Fibroblast of mammary gland (primary cell): ENCODE results near the gene USP2.

ENCODE experiments used
- DNase-seq: peaks from one replicate; pipeline ENCODE4 v3.0.0-alpha.2; 2010; ENCODE audit warnings: low read depth
- H3K4me3 ChIP-seq: 2 replicates; pipeline ENCODE4 v1.5.1; 2011; ENCODE audit warnings: low read depth, mild to moderate bottlenecking, low read length, moderate library complexity; ENCODE audit not compliant: control insufficient read depth
- TF ChIP-seq, protein P1 (sequence below): conservative IDR thresholded peaks from 2 replicates; pipeline ENCODE4 v1.5.1; 2011; ENCODE audit warnings: low read depth, low read length, inconsistent platforms; ENCODE audit not compliant: control insufficient read depth, insufficient read depth

The USP2 gene

DNA sequence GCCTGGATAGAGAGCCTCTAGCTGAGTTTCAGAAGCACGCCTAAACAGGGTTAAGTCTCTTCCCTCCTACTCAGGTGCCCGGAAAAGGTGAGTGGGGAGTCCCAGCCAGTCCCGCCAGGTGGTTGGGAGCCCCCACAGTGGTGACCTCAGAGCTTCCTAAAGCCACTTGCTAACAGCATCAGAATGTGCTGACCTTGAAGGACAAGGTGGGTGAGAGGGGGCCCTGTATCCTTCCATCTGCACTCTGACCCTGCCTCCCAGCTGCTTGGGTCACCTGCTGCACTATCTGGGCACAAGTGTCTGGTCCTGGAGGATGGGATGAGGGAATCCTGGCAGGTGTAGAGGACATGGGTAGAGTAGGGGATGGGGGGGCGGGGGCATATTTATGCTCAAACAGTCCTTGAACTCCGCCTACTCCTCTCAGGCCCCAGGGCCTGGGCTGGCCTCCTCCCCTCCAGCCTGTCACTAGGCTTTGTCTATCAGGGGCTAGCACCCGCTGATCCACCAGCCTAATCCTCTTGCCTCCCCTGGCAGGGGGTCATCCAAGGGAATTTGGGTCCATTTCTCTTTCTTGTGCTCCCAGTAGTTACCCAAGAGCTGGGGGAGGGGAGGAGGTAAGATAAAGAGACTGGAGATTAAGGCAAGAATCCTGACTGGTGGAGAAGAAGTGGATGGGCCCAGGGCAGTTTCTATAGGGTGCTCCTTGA lies 3.4 kb downstream of the USP2 start:
- H3K4me3 ChIP-seq: no peak overlapping the region
- TF ChIP-seq, protein P1, sequence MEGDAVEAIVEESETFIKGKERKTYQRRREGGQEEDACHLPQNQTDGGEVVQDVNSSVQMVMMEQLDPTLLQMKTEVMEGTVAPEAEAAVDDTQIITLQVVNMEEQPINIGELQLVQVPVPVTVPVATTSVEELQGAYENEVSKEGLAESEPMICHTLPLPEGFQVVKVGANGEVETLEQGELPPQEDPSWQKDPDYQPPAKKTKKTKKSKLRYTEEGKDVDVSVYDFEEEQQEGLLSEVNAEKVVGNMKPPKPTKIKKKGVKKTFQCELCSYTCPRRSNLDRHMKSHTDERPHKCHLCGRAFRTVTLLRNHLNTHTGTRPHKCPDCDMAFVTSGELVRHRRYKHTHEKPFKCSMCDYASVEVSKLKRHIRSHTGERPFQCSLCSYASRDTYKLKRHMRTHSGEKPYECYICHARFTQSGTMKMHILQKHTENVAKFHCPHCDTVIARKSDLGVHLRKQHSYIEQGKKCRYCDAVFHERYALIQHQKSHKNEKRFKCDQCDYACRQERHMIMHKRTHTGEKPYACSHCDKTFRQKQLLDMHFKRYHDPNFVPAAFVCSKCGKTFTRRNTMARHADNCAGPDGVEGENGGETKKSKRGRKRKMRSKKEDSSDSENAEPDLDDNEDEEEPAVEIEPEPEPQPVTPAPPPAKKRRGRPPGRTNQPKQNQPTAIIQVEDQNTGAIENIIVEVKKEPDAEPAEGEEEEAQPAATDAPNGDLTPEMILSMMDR: no peak
- no peak for DNase-seq

DNA sequence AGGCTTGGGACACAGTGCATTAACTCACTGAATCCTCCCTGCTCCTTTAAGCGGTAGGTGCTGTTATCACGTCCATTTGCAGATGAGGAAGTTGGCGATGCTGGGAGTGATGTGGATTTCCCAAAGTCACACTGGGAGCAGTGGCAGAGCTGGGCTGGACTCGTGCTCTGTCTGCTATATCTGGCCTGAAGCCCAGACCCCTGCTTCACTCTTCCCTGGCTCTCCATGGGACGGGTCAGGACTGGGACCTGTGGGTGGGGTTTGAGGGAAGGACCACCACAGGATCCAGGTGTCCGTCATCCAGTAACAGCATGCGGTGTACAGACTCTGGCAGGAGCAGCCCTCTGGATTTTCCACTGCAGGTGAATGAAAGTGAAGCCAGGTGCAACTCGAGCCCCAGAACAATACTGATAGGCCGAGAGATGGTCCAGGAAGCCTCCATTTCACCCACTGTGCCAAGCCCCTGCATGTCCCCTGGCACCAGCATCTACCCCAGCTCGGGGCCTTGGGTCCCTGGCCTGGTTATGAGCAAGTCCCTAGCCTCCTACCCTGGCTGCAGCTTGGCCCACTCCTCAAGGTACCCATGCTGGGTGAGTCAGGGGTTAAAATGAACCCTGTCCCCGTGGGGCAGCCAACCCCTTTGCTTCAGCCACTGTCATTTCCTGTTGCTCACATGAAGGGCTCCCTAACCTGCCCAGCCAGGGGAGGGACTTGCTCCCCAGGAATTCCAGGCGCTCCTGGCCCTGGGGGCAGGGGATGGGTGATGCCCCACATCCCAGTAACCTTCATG lies 4.2 kb downstream of the USP2 start:
- H3K4me3 ChIP-seq: no peak overlapping the region
- TF ChIP-seq, protein P1: no peak
- DNase-seq: no peak

DNA sequence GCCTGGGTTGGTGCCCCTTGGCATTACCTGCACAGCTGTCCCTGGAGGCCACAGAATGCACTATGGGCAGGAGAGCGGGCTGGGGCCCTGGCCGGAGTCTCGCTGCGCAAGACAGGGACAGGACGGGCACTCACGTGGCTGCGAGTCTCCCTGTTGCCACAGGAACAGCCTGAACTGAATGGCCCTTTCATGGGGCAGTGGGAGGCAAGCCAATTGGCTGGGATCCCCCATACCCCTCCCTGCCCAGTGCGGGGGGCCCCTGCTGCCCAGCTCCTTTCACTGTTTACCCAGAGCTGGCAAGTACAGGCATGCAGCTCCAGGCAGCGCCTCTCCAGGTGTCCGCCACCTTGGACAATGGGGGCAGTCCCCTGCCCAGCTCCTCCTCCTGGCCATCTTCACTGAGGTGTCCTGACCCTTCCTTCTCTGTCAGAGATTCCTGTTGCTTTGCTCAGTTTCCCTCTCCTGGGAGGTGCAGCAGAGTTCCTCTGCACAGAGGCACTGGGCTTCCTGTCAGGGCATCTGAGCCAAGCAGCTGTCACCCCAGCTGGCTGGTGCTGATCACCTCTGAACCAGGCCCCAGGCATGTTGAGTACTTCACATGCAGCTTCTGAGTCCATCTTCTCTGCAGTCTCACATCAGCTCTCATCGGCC lies 5.2 kb downstream of the USP2 start:
- H3K4me3 ChIP-seq: no peak overlapping the region
- TF ChIP-seq, protein P1: no peak

DNA sequence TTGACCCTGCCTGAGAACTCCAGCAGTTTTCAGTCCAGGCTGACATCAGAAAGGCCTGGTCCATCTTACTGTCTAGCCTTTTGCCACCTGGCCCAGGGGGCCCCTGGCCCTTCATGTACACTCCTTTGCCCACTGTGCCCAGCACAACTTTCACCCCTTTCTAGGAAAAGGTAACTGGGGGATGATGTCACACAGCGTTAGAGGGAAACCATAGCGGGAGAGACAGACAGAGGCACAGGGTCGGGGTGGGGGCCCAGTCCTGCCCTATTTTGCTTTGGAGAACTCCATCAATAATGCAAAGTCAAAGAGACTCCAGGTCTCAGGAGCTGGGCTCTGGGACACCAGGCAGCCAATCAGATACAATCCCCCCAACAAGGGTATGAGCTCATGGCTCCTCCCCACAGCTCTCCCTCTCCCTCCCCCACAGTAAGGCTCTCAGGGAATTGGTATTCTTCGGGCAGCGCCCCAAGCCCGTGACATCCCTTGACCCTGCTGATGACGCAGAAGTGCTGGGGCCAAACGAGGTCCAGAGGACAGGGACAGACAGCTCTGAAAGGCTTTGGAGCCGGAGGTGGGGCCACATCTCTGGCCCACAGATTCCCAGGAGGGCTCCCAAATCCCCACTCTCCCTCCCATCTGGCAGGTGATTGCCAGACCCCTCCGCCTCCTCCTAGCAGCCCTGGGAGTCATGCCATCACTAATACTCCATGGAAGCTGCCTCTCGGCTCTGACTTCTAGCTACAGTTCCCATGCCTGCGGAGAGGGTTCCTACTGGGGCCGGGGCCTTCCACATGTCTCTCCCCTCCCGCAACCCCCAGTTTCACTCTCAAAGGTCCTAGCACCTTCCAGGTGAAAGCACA lies 5.9 kb downstream of the USP2 start:
- TF ChIP-seq, protein P1: no peak
- no peak overlapping the region for H3K4me3 ChIP-seq
- peak; percentile 96 for DNase-seq

More for the DNA sequence above, 5.2 kb downstream of the USP2 start:
- DNase-seq: no peak

DNA sequence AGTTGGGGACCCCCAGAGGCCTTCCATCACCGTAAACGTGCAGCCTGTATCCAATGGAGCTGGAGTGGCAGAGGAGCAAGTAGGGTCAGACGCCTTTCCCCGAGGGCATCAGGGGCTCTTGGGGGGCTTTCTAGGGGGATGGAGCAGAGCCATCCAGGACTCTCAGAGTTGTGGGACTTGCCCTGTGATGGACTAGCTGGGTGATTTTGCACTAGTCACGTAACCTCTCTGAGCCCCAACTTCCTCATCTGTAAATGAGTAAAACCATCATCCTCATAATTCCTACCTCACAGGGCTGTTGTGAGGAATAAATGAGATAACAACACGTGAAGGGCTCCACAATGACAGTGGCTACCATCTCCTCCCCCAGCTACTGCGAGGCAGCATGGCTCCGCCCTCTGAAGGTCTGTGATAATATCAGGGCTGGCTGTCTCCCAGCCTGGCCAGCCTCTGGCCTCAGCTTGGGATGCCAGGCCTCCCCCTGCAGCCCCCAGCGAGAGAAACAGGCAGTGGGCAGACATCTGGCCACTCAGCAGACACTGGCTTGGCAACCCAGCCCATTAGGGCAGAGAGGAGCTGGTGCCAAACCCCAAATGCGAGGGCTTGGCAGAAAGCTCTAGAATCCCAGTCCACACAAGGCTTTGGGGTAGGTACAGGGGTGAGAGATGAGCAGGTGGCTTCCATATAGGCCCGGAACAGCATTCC lies 6.7 kb downstream of the USP2 start:
- no peak overlapping the region for H3K4me3 ChIP-seq
- DNase-seq: no peak
- TF ChIP-seq, protein P1: no peak
